CD4-positive, alpha-beta T cell (primary cell): ENCODE measurements around the gene TEX19. TPM values are rescaled to one million over a fixed set of nuclear protein-coding genes. Genes with fewer than 3 reads are reported as not detected.

Source experiments
- ATAC-seq: fragments of 200-7000 bp; cut with Tn5 transposase; one replicate; pipeline ENCODE4 v1.10.0; 2022; ENCODE audit warnings: mild to moderate bottlenecking; ENCODE audit not compliant: poor library complexity
- CTCF ChIA-PET: fragments of 350-600 bp; sonication (Branson Sonifier 250); formaldehyde crosslinking; loops from one replicate; lab custom pipeline; 2021; ENCODE audit warnings: antibody characterized with exemption, inconsistent platforms; lab: Charles Lee
- POLR2A ChIA-PET: fragments of 350-600 bp; sonication (Branson Sonifier 250); formaldehyde crosslinking; loops from one replicate; lab custom pipeline; 2021; ENCODE audit warnings: antibody characterized with exemption, inconsistent platforms; lab: Charles Lee
- DNase-seq, 14 experiments: peaks; one replicate each; pipeline ENCODE4 v3.0.0-alpha.2; 2013 to 2020; ENCODE audit warnings: mixed read lengths in 2 of 14
- H3K27ac ChIP-seq, 2 donors: one replicate each; pipeline versions ENCODE4 v1.5.1 to v1.7.0; 2013; ENCODE audit warnings: low read length in 2 of 2, low read depth in 1 of 2, mild to moderate bottlenecking in 1 of 2
- H3K27me3 ChIP-seq, 2 experiments: 1 replicate in 1 of 2; 2 replicates in 1 of 2; pipeline versions ENCODE4 v1.6.1 to v1.7.0; 2013; ENCODE audit warnings: low read length in 2 of 2, control low read depth in 1 of 2, mild to moderate bottlenecking in 1 of 2, moderate library complexity in 1 of 2; ENCODE audit not compliant: insufficient read depth in 2 of 2, control insufficient read depth in 1 of 2
- H3K36me3 ChIP-seq: one replicate; pipeline ENCODE4 v1.6.1; 2013; ENCODE audit warnings: low read length, control low read depth; ENCODE audit not compliant: insufficient read depth
- H3K4me1 ChIP-seq: one replicate; pipeline ENCODE4 v1.6.1; 2013; ENCODE audit warnings: low read length, control low read depth; ENCODE audit not compliant: insufficient read depth
- H3K4me3 ChIP-seq: one replicate; pipeline ENCODE4 v1.5.1; 2013; ENCODE audit warnings: mild to moderate bottlenecking, low read length, moderate library complexity
- H3K9me3 ChIP-seq, 2 experiments: 1 replicate in 1 of 2; 2 replicates in 1 of 2; pipeline versions ENCODE4 v1.6.1 to v1.7.0; 2013; ENCODE audit warnings: low read length in 2 of 2, mild to moderate bottlenecking in 2 of 2, control low read depth in 1 of 2, moderate library complexity in 1 of 2; ENCODE audit not compliant: control insufficient read depth in 1 of 2, insufficient read depth in 1 of 2
- H3K27ac Mint-ChIP-seq: one replicate; pipeline ENCODE4 v1.8.0; 2020; ENCODE audit warnings: mixed read lengths
- H3K27me3 Mint-ChIP-seq: one replicate; pipeline ENCODE4 v1.8.0; 2021; ENCODE audit warnings: mixed read lengths
- H3K36me3 Mint-ChIP-seq: one replicate; pipeline ENCODE4 v1.8.0; 2021; ENCODE audit warnings: low read depth, mixed read lengths
- H3K4me1 Mint-ChIP-seq: one replicate; pipeline ENCODE4 v1.8.0; 2021; ENCODE audit warnings: low read depth, mixed read lengths
- H3K4me3 Mint-ChIP-seq: one replicate; pipeline ENCODE4 v1.8.0; 2020; ENCODE audit warnings: mild to moderate bottlenecking, mixed read lengths
- H3K9me3 Mint-ChIP-seq: one replicate; pipeline ENCODE4 v1.8.0; 2020; ENCODE audit warnings: mixed read lengths
- intact Hi-C, 2 experiments: fragments of 100-400 bp; cut with DNase I in 1 of 2; cut with micrococcal nuclease in 1 of 2; formaldehyde crosslinking; loops; one replicate each; pipeline versions ENCODE4 v1.15.1 to v1.9.0; 2023 to 2025; cut with DNase I, micrococcal nuclease
- total RNA-seq, 174 experiments: library from RNA in 2 of 174; stranded (reverse) in 2 of 174; gene quantifications; one replicate each; pipeline ENCODE4 v1.2.3 and lab custom pipeline; 2021 to 2026
- TF ChIP-seq, protein P1 (sequence below): fragments of 200-600 bp; IDR thresholded peaks from one replicate; pipeline ENCODE4 v1.8.0; 2022; ENCODE audit warnings: antibody characterized with exemption, mild to moderate bottlenecking

Gene TEX19
- total RNA-seq, 2 experiments from 2014 or later: not detected

DNA sequence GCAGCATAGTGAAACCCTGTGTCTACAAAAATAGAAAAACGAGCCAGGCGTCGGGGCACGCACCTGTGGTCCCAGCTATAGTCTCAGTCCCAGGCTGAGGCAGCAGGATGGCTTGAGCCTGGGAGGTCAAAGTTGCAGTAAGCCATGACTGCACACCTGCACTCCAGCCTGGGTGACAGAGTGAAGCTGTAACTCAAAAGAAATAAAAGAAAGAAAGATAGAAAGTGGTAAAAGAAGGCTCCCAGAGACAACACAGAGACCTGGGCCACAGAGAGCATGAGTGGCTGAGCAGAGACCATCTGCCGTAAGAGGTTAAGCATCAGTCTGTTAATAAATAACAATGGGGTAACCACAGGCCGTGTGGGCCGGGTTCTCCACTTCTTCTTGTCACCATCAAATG is 43.8 kb downstream of the TEX19 start:
- no peaks in the 10 kb centered on the region for H3K27me3 ChIP-seq
- DNase-seq: no peak
- POLR2A ChIA-PET: no interaction called here
- peaks cover 22% of the 10 kb centered on the region for H3K36me3 ChIP-seq
- no peaks in the 10 kb centered on the region for H3K9me3 ChIP-seq
- no peak overlapping the region for H3K4me3 Mint-ChIP-seq
- H3K4me1 ChIP-seq: peaks cover 21% of the 10 kb centered on the region
- peaks cover 17% of the 10 kb centered on the region for H3K4me1 Mint-ChIP-seq
- CTCF ChIA-PET: no interaction called here
- H3K27ac ChIP-seq: no peak overlapping the region
- H3K9me3 Mint-ChIP-seq: no peaks in the 10 kb centered on the region
- intact Hi-C loops: no loop called here
- no peaks in the 10 kb centered on the region for H3K27me3 Mint-ChIP-seq
- peaks cover 30% of the 10 kb centered on the region for H3K36me3 Mint-ChIP-seq
- no peak for ATAC-seq
- no peak overlapping the region for H3K4me3 ChIP-seq
- H3K27ac Mint-ChIP-seq: no peak overlapping the region
- TF ChIP-seq, protein P1, sequence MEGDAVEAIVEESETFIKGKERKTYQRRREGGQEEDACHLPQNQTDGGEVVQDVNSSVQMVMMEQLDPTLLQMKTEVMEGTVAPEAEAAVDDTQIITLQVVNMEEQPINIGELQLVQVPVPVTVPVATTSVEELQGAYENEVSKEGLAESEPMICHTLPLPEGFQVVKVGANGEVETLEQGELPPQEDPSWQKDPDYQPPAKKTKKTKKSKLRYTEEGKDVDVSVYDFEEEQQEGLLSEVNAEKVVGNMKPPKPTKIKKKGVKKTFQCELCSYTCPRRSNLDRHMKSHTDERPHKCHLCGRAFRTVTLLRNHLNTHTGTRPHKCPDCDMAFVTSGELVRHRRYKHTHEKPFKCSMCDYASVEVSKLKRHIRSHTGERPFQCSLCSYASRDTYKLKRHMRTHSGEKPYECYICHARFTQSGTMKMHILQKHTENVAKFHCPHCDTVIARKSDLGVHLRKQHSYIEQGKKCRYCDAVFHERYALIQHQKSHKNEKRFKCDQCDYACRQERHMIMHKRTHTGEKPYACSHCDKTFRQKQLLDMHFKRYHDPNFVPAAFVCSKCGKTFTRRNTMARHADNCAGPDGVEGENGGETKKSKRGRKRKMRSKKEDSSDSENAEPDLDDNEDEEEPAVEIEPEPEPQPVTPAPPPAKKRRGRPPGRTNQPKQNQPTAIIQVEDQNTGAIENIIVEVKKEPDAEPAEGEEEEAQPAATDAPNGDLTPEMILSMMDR: no peak

DNA sequence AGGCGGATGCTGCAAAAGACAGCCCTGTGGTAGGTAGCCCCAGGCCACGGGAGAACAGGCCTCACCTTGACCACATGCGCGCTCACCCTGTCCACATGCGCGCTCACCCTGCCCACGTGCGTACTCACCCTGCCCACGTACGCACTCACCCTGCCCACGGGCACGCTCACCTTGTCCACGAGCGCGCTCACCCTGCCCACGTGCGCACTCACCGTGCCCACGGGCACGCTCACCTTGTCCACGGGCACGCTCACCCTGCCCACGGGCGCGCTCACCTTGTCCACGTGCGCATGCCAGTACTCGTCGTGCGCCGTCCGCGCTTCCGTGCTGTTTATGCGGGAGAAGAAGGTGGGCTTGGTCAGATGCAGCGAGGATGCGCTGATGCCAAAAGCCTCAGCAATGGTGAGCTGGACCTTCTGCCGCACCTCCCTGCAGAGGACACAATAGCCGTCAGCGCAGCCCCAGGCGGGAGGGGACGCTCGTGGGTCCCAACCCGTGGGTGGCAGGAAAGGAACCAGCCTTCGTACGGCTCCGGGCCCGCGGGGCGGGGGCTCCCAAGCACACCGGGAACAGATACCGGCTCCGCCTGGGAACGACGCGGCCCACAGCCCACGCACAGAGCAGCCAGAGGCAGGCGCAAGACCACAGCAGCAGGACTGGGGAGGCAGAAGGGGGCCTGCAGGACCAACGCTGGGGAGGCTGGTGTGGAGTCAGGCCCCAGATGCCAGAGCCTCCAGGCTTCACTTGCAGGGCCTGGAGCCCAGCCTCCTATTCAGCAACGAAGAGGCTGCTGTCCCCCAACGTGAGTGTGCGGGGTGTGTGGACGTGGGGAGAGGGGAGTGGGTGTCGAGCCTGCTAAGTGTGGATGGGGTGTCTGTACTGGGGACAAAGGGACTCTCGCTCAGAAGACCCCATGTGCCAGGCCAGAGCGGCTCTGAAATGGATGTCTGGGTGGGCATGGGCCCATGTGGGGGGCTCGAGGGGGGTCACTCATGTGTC is 44.9 kb downstream of the TEX19 start:
- ChIA-PET POLR2A (no interaction called here), CTCF (no interaction called here)
- H3K9me3 Mint-ChIP-seq: no peaks in the 10 kb centered on the region
- no peaks in the 10 kb centered on the region for H3K27me3 Mint-ChIP-seq
- Histone ChIP-seq H3K36me3 (peaks cover 22% of the 10 kb centered on the region), H3K27ac (no peak overlapping the region), H3K9me3 (no peaks in the 10 kb centered on the region), H3K27me3 (no peaks in the 10 kb centered on the region), H3K4me3 (no peak overlapping the region), H3K4me1 (peaks cover 21% of the 10 kb centered on the region)
- intact Hi-C loops: no loop called here
- TF ChIP-seq, protein P1: no peak
- DNase-seq: no peak
- H3K4me1 Mint-ChIP-seq: peaks cover 17% of the 10 kb centered on the region
- ATAC-seq: no peak
- H3K4me3 Mint-ChIP-seq: no peak overlapping the region
- no peak overlapping the region for H3K27ac Mint-ChIP-seq
- peaks cover 41% of the 10 kb centered on the region for H3K36me3 Mint-ChIP-seq

DNA sequence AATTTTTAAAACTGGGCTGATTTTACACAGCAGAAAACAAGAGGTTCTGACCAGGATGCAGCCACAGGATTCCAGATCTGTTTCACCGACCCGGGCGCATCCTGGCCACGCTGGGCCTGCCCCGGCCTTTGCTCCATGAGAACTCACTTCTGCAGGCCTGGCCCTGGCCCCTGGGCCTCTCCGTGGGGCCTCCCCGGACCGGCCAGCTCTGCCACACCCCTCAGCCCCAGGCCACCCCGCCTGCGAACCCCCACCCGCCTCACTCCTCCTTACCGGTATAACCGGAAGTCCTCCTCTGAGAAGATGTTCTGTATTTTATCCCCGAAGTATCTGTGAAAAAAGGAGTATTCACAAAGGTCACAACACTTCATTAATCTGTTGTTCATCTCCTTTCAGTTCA is 46.0 kb downstream of the TEX19 start:
- Mint-ChIP-seq H3K4me1 (peaks cover 16% of the 10 kb centered on the region), H3K4me3 (no peak overlapping the region), H3K27ac (no peak overlapping the region), H3K27me3 (no peaks in the 10 kb centered on the region), H3K9me3 (no peaks in the 10 kb centered on the region), H3K36me3 (peaks cover 48% of the 10 kb centered on the region)
- no peaks in the 10 kb centered on the region for H3K27me3 ChIP-seq
- no peak overlapping the region for H3K4me3 ChIP-seq
- H3K9me3 ChIP-seq: no peaks in the 10 kb centered on the region
- intact Hi-C loops: no loop called here
- TF ChIP-seq, protein P1: no peak
- H3K4me1 ChIP-seq: peaks cover 17% of the 10 kb centered on the region
- ATAC-seq: no peak
- H3K27ac ChIP-seq: no peak overlapping the region
- peaks cover 26% of the 10 kb centered on the region for H3K36me3 ChIP-seq
- CTCF ChIA-PET: no interaction called here
- DNase-seq: no peak
- POLR2A ChIA-PET: no interaction called here
